WTC11 (cell line): ENCODE measurements around the gene POTEI.
"Not testable (repeated sequence)": the region's sequence is repeated elsewhere in the genome, so short reads cannot be mapped to it uniquely, and the experiment has no call there.

Source experiments
- ATF1 ChIP-seq: sonication (generic); formaldehyde crosslinking; IDR thresholded peaks from 2 replicates; pipeline ENCODE4 v1.8.1; 2023; ENCODE audit warnings: mild to moderate bottlenecking, moderate library complexity, missing genetic modification reagents
- ATF3 ChIP-seq: sonication (generic); formaldehyde crosslinking; conservative IDR thresholded peaks from 2 replicates; pipeline ENCODE4 v1.8.1; 2022; ENCODE audit warnings: mild to moderate bottlenecking, missing genetic modification reagents
- CREB1 ChIP-seq: sonication (generic); formaldehyde crosslinking; IDR thresholded peaks from 2 replicates; pipeline ENCODE4 v1.8.0; 2023; ENCODE audit warnings: mild to moderate bottlenecking, missing genetic modification reagents
- CTCF ChIP-seq: fragments of 200-600 bp; IDR thresholded peaks from 2 replicates; pipeline ENCODE4 v1.8.0; 2022; ENCODE audit warnings: antibody characterized with exemption
- E2F4 ChIP-seq: sonication (generic); formaldehyde crosslinking; IDR thresholded peaks from 2 replicates; pipeline ENCODE4 v1.8.1; 2022; ENCODE audit warnings: low read depth, mild to moderate bottlenecking, moderate library complexity, missing genetic modification reagents, borderline replicate concordance
- ETV6 ChIP-seq: sonication (generic); formaldehyde crosslinking; IDR thresholded peaks from 2 replicates; pipeline ENCODE4 v1.8.1; 2022; ENCODE audit warnings: mild to moderate bottlenecking, missing genetic modification reagents
- HMGXB4 ChIP-seq: sonication (generic); formaldehyde crosslinking; IDR thresholded peaks from 2 replicates; pipeline ENCODE4 v1.8.1; 2023; ENCODE audit warnings: mild to moderate bottlenecking, moderate library complexity, missing genetic modification reagents
- NFATC4 ChIP-seq: fragments of 250-450 bp; sonication (Bioruptor Pico); IDR thresholded peaks from 2 replicates; pipeline ENCODE4 v1.9.0; 2021; ENCODE audit warnings: mild to moderate bottlenecking
- NFE2L1 ChIP-seq: sonication (generic); formaldehyde crosslinking; IDR thresholded peaks from 2 replicates; pipeline ENCODE4 v1.8.1; 2023; ENCODE audit warnings: missing genetic modification reagents
- PRDM15 ChIP-seq: sonication (generic); formaldehyde crosslinking; IDR thresholded peaks from 2 replicates; pipeline ENCODE4 v1.8.0; 2022; ENCODE audit warnings: missing genetic modification reagents
- TCF7 ChIP-seq: sonication (generic); formaldehyde crosslinking; IDR thresholded peaks from 2 replicates; pipeline ENCODE4 v1.8.0; 2022; ENCODE audit warnings: mild to moderate bottlenecking, low read depth, missing genetic modification reagents, moderate library complexity

GRCh38 chr2:130531225-130531624 is 22.1 kb upstream of the POTEI start:
- TF ChIP-seq HMGXB4 (CRISPR knock-in tag); ETV6 (CRISPR knock-in tag); CTCF; CREB1 (CRISPR knock-in tag); ATF3 (CRISPR knock-in tag); NFATC4; PRDM15 (CRISPR knock-in tag); E2F4; NFE2L1 (CRISPR knock-in tag); ATF1 (CRISPR knock-in tag); TCF7: not testable (repeated sequence)
